Gastroesophageal sphincter (tissue), 3 donors: Measurements from ENCODE around the gene KCNMB1.

Experiments used
- CTCF ChIP-seq, 4 experiments: fragments of 200-600 bp in 2 of 4; fragments of 450-650 bp in 2 of 4; sonication (generic) in 1 of 4; IDR thresholded peaks; one replicate each; pipeline ENCODE4 v1.5.1; 2017 to 2019; ENCODE audit warnings: antibody characterized with exemption in 4 of 4, mild to moderate bottlenecking in 2 of 4, moderate library complexity in 2 of 4
- POLR2A ChIP-seq, 2 donors: fragments of 450-650 bp; IDR thresholded peaks; one replicate each; pipeline ENCODE4 v1.6.1; 2017; ENCODE audit warnings: antibody characterized with exemption in 2 of 2, mild to moderate bottlenecking in 2 of 2, moderate library complexity in 1 of 2
- POLR2AphosphoS5 ChIP-seq: sonication (generic); formaldehyde crosslinking; IDR thresholded peaks from one replicate; pipeline ENCODE4 v1.6.1; 2017; ENCODE audit warnings: antibody characterized with exemption

GRCh38 chr5:170407062-170407461 lies 17.9 kb upstream of the KCNMB1 start:
- TF ChIP-seq CTCF (IDR thresholded peaks at IDR 0.05) (no peak), POLR2A (IDR thresholded peaks at IDR 0.05) (no peak), POLR2AphosphoS5 (no peak)
